HepG2 (cell line): ENCODE measurements around the gene PRKAG1. TPM values are rescaled to one million over a fixed set of nuclear protein-coding genes. Genes with fewer than 3 reads are reported as not detected.

ENCODE experiments used
- ATAC-seq: fragments of 200-7000 bp; cut with Tn5 transposase; 3 replicates; pipeline ENCODE4 v1.9.1; 2020; ENCODE audit warnings: mild to moderate bottlenecking, moderate library complexity
- BruUV-seq: library from RNA; stranded (reverse); fragments of 400-500 nt; replicated peaks from 2 replicates; lab custom pipeline; 2021; lab: Mats Ljungman, UMichigan
- CTCF ChIA-PET: fragments of 300-600 bp; formaldehyde crosslinking; extraction: SDS; loops from one replicate; lab custom pipeline; 2021; ENCODE audit warnings: low total read pairs, inconsistent platforms, low intra/inter-chr PET ratio; lab: Yijun Ruan, JAX
- POLR2A ChIA-PET: fragments of 350-600 bp; sonication (Branson Sonifier 250); formaldehyde crosslinking; loops from one replicate; lab custom pipeline; 2020; ENCODE audit warnings: antibody characterized with exemption, inconsistent platforms; lab: Yijun Ruan, JAX
- DNase-seq: peaks from one replicate; pipeline ENCODE4 v3.0.0-alpha.2; 2015; ENCODE audit warnings: low spot score
- FAIRE-seq: peaks from 3 replicates; lab custom pipeline; 2011; peaks lifted over from hg19 to GRCh38; lab: Jason Lieb, UNC
- H2AFZ ChIP-seq: one replicate; pipeline ENCODE4 v1.6.1; 2011; ENCODE audit warnings: low read length, inconsistent platforms
- H3K27ac ChIP-seq: fragments of 300-600 bp; 3 replicates; pipeline ENCODE4 v1.8.0; 2011; ENCODE audit warnings: mixed run types, mild to moderate bottlenecking, mixed read lengths, low read length, inconsistent platforms; ENCODE audit not compliant: insufficient read depth; ENCODE audit errors: extremely low read length
- H3K27me3 ChIP-seq, 2 experiments: fragments of 200-600 bp in 1 of 2; 2 replicates in 1 of 2; 3 replicates in 1 of 2; pipeline versions ENCODE4 v1.6.0 to v1.8.0; 2011; ENCODE audit warnings: low read length in 2 of 2, mild to moderate bottlenecking in 2 of 2, moderate library complexity in 2 of 2, inconsistent platforms in 1 of 2; ENCODE audit not compliant: insufficient read depth in 2 of 2, control insufficient read depth in 1 of 2
- H3K36me3 ChIP-seq, 2 experiments: fragments of 200-600 bp in 1 of 2; replicated peaks in 1 of 2; 2 replicates in 1 of 2; 3 replicates in 1 of 2; pipeline versions ENCODE4 v1.5.1 to v1.8.0; 2011; ENCODE audit warnings: low read length in 2 of 2, inconsistent platforms in 1 of 2; ENCODE audit not compliant: insufficient read depth in 2 of 2, control insufficient read depth in 1 of 2
- H3K4me1 ChIP-seq: 2 replicates; pipeline ENCODE4 v1.5.1; 2012; ENCODE audit warnings: low read length, inconsistent platforms; ENCODE audit not compliant: insufficient read depth
- H3K4me2 ChIP-seq: 2 replicates; pipeline ENCODE4 v1.6.0; 2011; ENCODE audit warnings: low read depth, low read length, inconsistent platforms
- H3K4me3 ChIP-seq, 3 experiments: fragments of 200-600 bp in 1 of 3; sonication (generic), shearing (Covaris generic) in 1 of 3; replicated peaks in 1 of 3; 2 replicates each; pipeline ENCODE4 v1.5.1; 2011 to 2016; ENCODE audit warnings: low read length in 3 of 3, inconsistent platforms in 2 of 3, low read depth in 2 of 3, mild to moderate bottlenecking in 2 of 3, control low read depth in 1 of 3, mixed read lengths in 1 of 3; ENCODE audit not compliant: insufficient read depth in 1 of 3
- H3K79me2 ChIP-seq: one replicate; pipeline ENCODE4 v1.6.1; 2011; ENCODE audit warnings: low read length, inconsistent platforms; ENCODE audit not compliant: insufficient read depth
- H3K9ac ChIP-seq: 2 replicates; pipeline ENCODE4 v1.6.0; 2011; ENCODE audit warnings: mild to moderate bottlenecking, low read depth, low read length, inconsistent platforms; ENCODE audit not compliant: insufficient read depth
- H3K9me3 ChIP-seq: 2 replicates; pipeline ENCODE4 v1.5.1; 2012; ENCODE audit warnings: mild to moderate bottlenecking, low read length
- H4K20me1 ChIP-seq: 2 replicates; pipeline ENCODE4 v1.6.0; 2011; ENCODE audit warnings: inconsistent platforms, mild to moderate bottlenecking, low read length, moderate library complexity; ENCODE audit not compliant: insufficient read depth
- AGO2 ChIP-seq: fragments of 200-400 bp; formaldehyde crosslinking; optimal IDR thresholded peaks from 2 replicates; pipeline ENCODE3; 2017; ENCODE audit warnings: mild to moderate bottlenecking, low read depth, low read length, moderate library complexity
- ARID2 ChIP-seq: sonication (generic); formaldehyde crosslinking; IDR thresholded peaks from 2 replicates; pipeline ENCODE4 v1.8.1; 2022; ENCODE audit warnings: mild to moderate bottlenecking, missing genetic modification reagents, borderline replicate concordance
- CAMTA2 ChIP-seq: sonication (generic); formaldehyde crosslinking; IDR thresholded peaks from 2 replicates; pipeline ENCODE4 v1.4.0; 2020; ENCODE audit warnings: mild to moderate bottlenecking, missing genetic modification reagents, borderline replicate concordance
- FOXP1 ChIP-seq, 2 experiments: fragments of 450-650 bp in 1 of 2; IDR thresholded peaks; 2 replicates each; pipeline ENCODE4 v1.6.1; 2017 to 2018; ENCODE audit warnings: antibody characterized with exemption in 1 of 2
- GFI1 ChIP-seq: sonication (generic); formaldehyde crosslinking; IDR thresholded peaks from 2 replicates; pipeline ENCODE4 v1.5.0; 2020; ENCODE audit warnings: missing genetic modification reagents, mild to moderate bottlenecking, borderline replicate concordance
- MTA3 ChIP-seq: sonication (generic); formaldehyde crosslinking; IDR thresholded peaks from 2 replicates; pipeline ENCODE4 v1.4.0; 2020; ENCODE audit warnings: missing genetic modification reagents
- MXD3 ChIP-seq: IDR thresholded peaks from 2 replicates; pipeline ENCODE4 v1.6.1; 2016; ENCODE audit warnings: mild to moderate bottlenecking, missing biosample characterization, missing genetic modification reagents
- MYNN ChIP-seq: sonication (generic); formaldehyde crosslinking; IDR thresholded peaks from 2 replicates; pipeline ENCODE4 v1.4.0; 2020; ENCODE audit warnings: mild to moderate bottlenecking, low read depth, missing genetic modification reagents
- NONO ChIP-seq, 2 experiments: fragments of 450-650 bp in 1 of 2; sonication (generic) in 1 of 2; formaldehyde crosslinking in 1 of 2; IDR thresholded peaks in 1 of 2; conservative IDR thresholded peaks in 1 of 2; 2 replicates each; pipeline versions ENCODE4 v1.6.1 to v1.8.0; 2017 to 2022; ENCODE audit warnings: mild to moderate bottlenecking in 1 of 2, missing genetic modification reagents in 1 of 2, moderate library complexity in 1 of 2
- RFX1 ChIP-seq: fragments of 450-650 bp; IDR thresholded peaks from 2 replicates; pipeline ENCODE4 v1.6.1; 2017
- SOX13 ChIP-seq, 3 experiments: fragments of 450-650 bp in 1 of 3; sonication (generic) in 1 of 3; formaldehyde crosslinking in 1 of 3; IDR thresholded peaks in 2 of 3; conservative IDR thresholded peaks in 1 of 3; 2 replicates each; pipeline versions ENCODE4 v1.5.0 to v1.6.1; 2016 to 2020; ENCODE audit warnings: antibody characterized with exemption in 1 of 3, mild to moderate bottlenecking in 1 of 3, missing compliant biosample characterization in 1 of 3, missing genetic modification reagents in 1 of 3, moderate library complexity in 1 of 3
- SP1 ChIP-seq, 2 experiments: fragments of 450-650 bp in 1 of 2; sonication (generic) in 1 of 2; formaldehyde crosslinking in 1 of 2; IDR thresholded peaks; 2 replicates each; pipeline versions ENCODE4 v1.4.0 to v1.6.1; 2016 to 2020; ENCODE audit warnings: missing genetic modification reagents in 1 of 2
- ZBTB3 ChIP-seq: sonication (generic); formaldehyde crosslinking; IDR thresholded peaks from 2 replicates; pipeline ENCODE4 v1.4.0; 2020; ENCODE audit warnings: low read depth, mild to moderate bottlenecking, moderate library complexity, missing genetic modification reagents, borderline replicate concordance
- ZBTB42 ChIP-seq: sonication (generic); formaldehyde crosslinking; IDR thresholded peaks from 2 replicates; pipeline ENCODE4 v1.5.0; 2020; ENCODE audit warnings: mild to moderate bottlenecking, missing genetic modification reagents
- ZNF33B ChIP-seq: sonication (generic); formaldehyde crosslinking; IDR thresholded peaks from 2 replicates; pipeline ENCODE4 v1.5.1; 2020; ENCODE audit warnings: mild to moderate bottlenecking, missing genetic modification reagents
- ZNF451 ChIP-seq: sonication (generic); formaldehyde crosslinking; IDR thresholded peaks from 2 replicates; pipeline ENCODE4 v1.5.0; 2020; ENCODE audit warnings: mild to moderate bottlenecking, missing genetic modification reagents
- ZNF547 ChIP-seq: sonication (generic); formaldehyde crosslinking; IDR thresholded peaks from 2 replicates; pipeline ENCODE4 v1.5.1; 2020; ENCODE audit warnings: mild to moderate bottlenecking, missing genetic modification reagents
- ZNF569 ChIP-seq: sonication (generic); formaldehyde crosslinking; IDR thresholded peaks from 2 replicates; pipeline ENCODE4 v1.5.0; 2020; ENCODE audit warnings: mild to moderate bottlenecking, missing genetic modification reagents, moderate library complexity, borderline replicate concordance
- WGBS: methylation state at CpG from one replicate; pipeline ENCODE4 v1.1.6; 2017; ENCODE audit warnings: low lambda C conversion rate; 5-methylcytosine and 5-hydroxymethylcytosine counted together
- in situ Hi-C: cut with HindIII; loops from 2 replicates; pipeline ENCODE4 v1.10.0; 2017; ENCODE audit warnings: low pct_unique_long_range_greater_than_20kb; ENCODE audit not compliant: extremely low pct_ligation_motif_present
- intact Hi-C: fragments of 100-400 bp; cut with micrococcal nuclease; formaldehyde crosslinking; loops from one replicate; pipeline ENCODE4 v1.10.0; 2022; ENCODE audit not compliant: unreplicated experiment
- polyA plus RNA-seq, 8 experiments: library from polyadenylated mRNA; depleted of rRNA in 3 of 8; stranded (reverse) in 7 of 8; unstranded in 1 of 8; fragments of >200 nt; fragmentation: Illumina TruSeq in 4 of 8; extraction: Trizol in 4 of 8; gene quantifications; 2 replicates each; pipeline versions ENCODE4 v1.2.1 to v1.2.3, GENCODE V29; 2011 to 2016; ENCODE audit warnings: low read depth in 4 of 8, missing spikeins in 1 of 8, mixed read lengths in 1 of 8; ENCODE audit not compliant: insufficient read depth in 1 of 8
- total RNA-seq, 5 experiments: library from RNA; depleted of rRNA; stranded (reverse); fragments of >200 nt; fragmentation: Illumina TruSeq; extraction: Trizol; gene quantifications; 2 replicates each; pipeline ENCODE4 v1.2.3, GENCODE V29; 2016; ENCODE audit warnings: low read depth in 1 of 5

The PRKAG1 gene
- total and polyA plus RNA-seq, 2 of the 13 experiments (the other 11 are each of a cell fraction or from before 2014, with no cell fraction given): 26.1 to 32.8 TPM

- DNase-seq (no peak), FAIRE-seq (no peak), ATAC-seq (no peak)
- no peak overlapping the region for H3K4me2 ChIP-seq
- H3K79me2 ChIP-seq: peaks cover 8% of the 10 kb centered on the region
- H3K36me3 ChIP-seq: peaks cover 0 to 7% of the 10 kb centered on the region in 2 experiments; a peak in 4 of 5 replicates
- H2AFZ ChIP-seq: no peak overlapping the region
- H3K27ac ChIP-seq: no peak overlapping the region
- intact Hi-C loops: loop anchor here (5.0 kb wide), 1 partner anchor 49 kb away; the partner anchor contains the start of gene KMT2D
- no peaks in the 10 kb centered on the region for H3K27me3 ChIP-seq
- no TSS peak for BruUV-seq
- WGBS: 98% methylated on average over 3 of the region's 3 CpGs
- no peak overlapping the region for H3K9ac ChIP-seq
- in situ Hi-C loops: no loop called here
- H4K20me1 ChIP-seq: no peaks in the 10 kb centered on the region
- no peak overlapping the region for H3K4me3 ChIP-seq
- H3K9me3 ChIP-seq: no peaks in the 10 kb centered on the region
- ChIA-PET POLR2A (interaction anchor here (0.8 to 1.0 kb wide), 2 partner anchors 15 kb away, joined by 3 to 5 read pairs; partner anchors contain the start of gene DDN), CTCF (no interaction called here)
- TF ChIP-seq AGO2 (no peak), ZNF569 (no peak), ZBTB42 (no peak), ZBTB3 (CRISPR knock-in tag) (no peak), ZNF451 (no peak), SOX13 (IDR thresholded peaks at IDR 0.05) (no peak), SOX13 (CRISPR knock-in tag; conservative IDR thresholded peaks at IDR 0.05 in 1 of 2, IDR thresholded peaks at IDR 0.05 in 1 of 2) (no peak), CAMTA2 (CRISPR knock-in tag) (no peak)
- peaks cover 31% of the 10 kb centered on the region for H3K4me1 ChIP-seq
Measured at GRCh38 chr12:49013428-49013827, 5.1 kb downstream of the PRKAG1 start.

- DNase-seq: no peak
- FAIRE-seq: no peak
- CTCF ChIA-PET: no interaction called here
- peaks cover 5% of the 10 kb centered on the region for H3K79me2 ChIP-seq
- ATAC-seq: no peak
- no peak overlapping the region for H3K9ac ChIP-seq
- in situ Hi-C loops: no loop called here
- no TSS peak for BruUV-seq
- no peak overlapping the region for H3K4me3 ChIP-seq
- intact Hi-C loops: loop anchor here (5.0 kb wide), 1 partner anchor 50 kb away; the partner anchor contains the start of gene KMT2D
- H3K27ac ChIP-seq: no peak overlapping the region
- no peaks in the 10 kb centered on the region for H3K9me3 ChIP-seq
- H4K20me1 ChIP-seq: no peaks in the 10 kb centered on the region
- H3K36me3 ChIP-seq: peaks cover 0 to 7% of the 10 kb centered on the region in 2 experiments; a peak in 4 of 5 replicates
- POLR2A ChIA-PET: interaction anchor here (0.8 kb wide), 1 partner anchor 14 kb away, joined by 3 read pairs; the partner anchor contains the start of gene DDN
- H3K4me2 ChIP-seq: no peak overlapping the region
- no peak overlapping the region for H2AFZ ChIP-seq
- H3K27me3 ChIP-seq: no peaks in the 10 kb centered on the region
- peaks cover 32% of the 10 kb centered on the region for H3K4me1 ChIP-seq
- TF ChIP-seq MXD3: no peak
- no peak for TF ChIP-seq ZNF33B (CRISPR knock-in tag)
- no peak for TF ChIP-seq NONO (IDR thresholded peaks at IDR 0.05)
- no peak for TF ChIP-seq NONO (CRISPR knock-in tag; conservative IDR thresholded peaks at IDR 0.05)
- TF ChIP-seq ARID2 (CRISPR knock-in tag): no peak
- TF ChIP-seq GFI1 (CRISPR knock-in tag): no peak
- no peak for TF ChIP-seq MTA3 (CRISPR knock-in tag)
- no peak for TF ChIP-seq RFX1
- TF ChIP-seq ZNF547 (CRISPR knock-in tag): no peak
- no peak for TF ChIP-seq SP1 (IDR thresholded peaks at IDR 0.05)
- TF ChIP-seq SP1 (CRISPR knock-in tag; IDR thresholded peaks at IDR 0.05): no peak
- no peak for TF ChIP-seq MYNN (CRISPR knock-in tag)
- TF ChIP-seq FOXP1 (IDR thresholded peaks at IDR 0.05): no peak
- TF ChIP-seq FOXP1 (CRISPR knock-in tag; IDR thresholded peaks at IDR 0.05): no peak
Measured at GRCh38 chr12:49012739-49013138, 5.8 kb downstream of the PRKAG1 start.
